Mucosa of stomach (tissue), 1 donor: ENCODE measurements around the gene SYVN1.

Experiments
- H3K27me3 ChIP-seq: one replicate; pipeline ENCODE4 v1.7.0; 2013; ENCODE audit warnings: mild to moderate bottlenecking, low read length; ENCODE audit not compliant: control insufficient read depth, insufficient read depth
- H3K36me3 ChIP-seq: one replicate; pipeline ENCODE4 v1.7.0; 2013; ENCODE audit warnings: low read length; ENCODE audit not compliant: control insufficient read depth, insufficient read depth
- H3K4me1 ChIP-seq: one replicate; pipeline ENCODE4 v1.7.0; 2013; ENCODE audit warnings: mild to moderate bottlenecking, low read length; ENCODE audit not compliant: control insufficient read depth, insufficient read depth
- H3K4me3 ChIP-seq: one replicate; pipeline ENCODE4 v1.7.0; 2013; ENCODE audit warnings: low read length
- H3K9ac ChIP-seq: one replicate; pipeline ENCODE4 v1.7.0; 2013; ENCODE audit warnings: mild to moderate bottlenecking, low read length, moderate library complexity
- H3K9me3 ChIP-seq: one replicate; pipeline ENCODE4 v1.7.0; 2013; ENCODE audit warnings: mild to moderate bottlenecking, low read length, moderate library complexity; ENCODE audit not compliant: control insufficient read depth
- donor health status: Pancreatic carcinoma.

SYVN1 gene

GRCh38 chr11:65083834-65084597, 50.3 kb downstream of the SYVN1 start, which contains the start of the genes CDCA5 and ZFPL1:
Gene CDCA5 (minus strand): TSS chr11:65084040. CDS start chr11:65083978, 62 bp downstream.
Gene ZFPL1 (plus strand): TSS chr11:65084222. CDS start chr11:65084699, 477 bp downstream.
- Histone ChIP-seq H3K9ac (peak within 1 kb of the TSS; percentile 88), H3K9me3 (no peaks in the 10 kb centered on the region), H3K4me1 (peaks cover 18% of the 10 kb centered on the region), H3K4me3 (peak within 1 kb of the TSS; percentile 85), H3K27me3 (no peaks in the 10 kb centered on the region), H3K36me3 (no peaks in the 10 kb centered on the region)

GRCh38 chr11:65083134-65083833, 51.0 kb downstream of the SYVN1 start:
- Histone ChIP-seq H3K4me1 (peaks cover 25% of the 10 kb centered on the region), H3K9me3 (no peaks in the 10 kb centered on the region), H3K9ac (peak overlapping the region; percentile 88), H3K27me3 (no peaks in the 10 kb centered on the region), H3K36me3 (no peaks in the 10 kb centered on the region), H3K4me3 (peak overlapping the region; percentile 49)

- no peaks in the 10 kb centered on the region for H3K27me3 ChIP-seq
- no peaks in the 10 kb centered on the region for H3K36me3 ChIP-seq
- no peak overlapping the region for H3K4me3 ChIP-seq
- peaks cover 15% of the 10 kb centered on the region for H3K4me1 ChIP-seq
- H3K9me3 ChIP-seq, result no peaks in the 10 kb centered on the region
- H3K9ac ChIP-seq, result peak overlapping the region; percentile 48
Measured at GRCh38 chr11:65078786-65079342, 55.5 kb downstream of the SYVN1 start.

GRCh38 chr11:65078151-65078550, 56.2 kb downstream of the SYVN1 start:
- peaks cover 8% of the 10 kb centered on the region for H3K4me1 ChIP-seq
- peak overlapping the region; percentile 48 for H3K9ac ChIP-seq
- no peaks in the 10 kb centered on the region for H3K36me3 ChIP-seq

GRCh38 chr11:65077451-65077850, 56.9 kb downstream of the SYVN1 start:
- H3K4me1 ChIP-seq, result peaks cover 7% of the 10 kb centered on the region
- no peak overlapping the region for H3K9ac ChIP-seq
- H3K27me3 ChIP-seq, result no peaks in the 10 kb centered on the region
- H3K36me3 ChIP-seq, result no peaks in the 10 kb centered on the region
- H3K9me3 ChIP-seq, result no peaks in the 10 kb centered on the region
- no peak overlapping the region for H3K4me3 ChIP-seq

More at GRCh38 chr11:65078151-65078550, 56.2 kb downstream of the SYVN1 start:
- no peaks in the 10 kb centered on the region for H3K9me3 ChIP-seq
- H3K27me3 ChIP-seq, result no peaks in the 10 kb centered on the region
- H3K4me3 ChIP-seq, result no peak overlapping the region
